Measurements from ENCODE around the gene USP1. TPM values are rescaled to one million over a fixed set of nuclear protein-coding genes. Genes with fewer than 3 reads are reported as not detected.

Gene USP1
- total and polyA plus RNA-seq, 10 of the 15 experiments (the other 5 are each of a cell fraction or from before 2014, with no cell fraction given) = 25.6 to 77.9 (median 48.1) TPM

DNA sequence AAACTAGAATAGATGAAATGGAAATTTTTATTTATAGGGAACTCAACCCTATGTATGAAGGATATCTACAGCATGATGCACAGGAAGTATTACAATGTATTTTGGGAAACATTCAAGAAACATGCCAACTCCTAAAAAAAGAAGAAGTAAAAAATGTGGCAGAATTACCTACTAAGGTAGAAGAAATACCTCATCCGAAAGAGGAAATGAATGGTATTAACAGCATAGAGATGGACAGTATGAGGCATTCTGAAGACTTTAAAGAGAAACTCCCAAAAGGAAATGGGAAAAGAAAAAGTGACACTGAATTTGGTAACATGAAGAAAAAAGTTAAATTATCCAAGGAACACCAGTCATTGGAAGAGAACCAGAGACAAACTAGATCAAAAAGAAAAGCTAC, 7.9 kb downstream of the USP1 start:
- Histone ChIP-seq H3K9ac (ENCODE audit: control insufficient read depth, insufficient read depth, low read length) (no peak overlapping the region), H2AFZ (ENCODE audit: control insufficient read depth, low read depth, low read length) (no peak overlapping the region), H3K27ac (ENCODE audit: control insufficient read depth, insufficient read depth) (no peak overlapping the region), H3K4me2 (ENCODE audit: control insufficient read depth, insufficient read depth) (no peak overlapping the region), H3K4me1 (ENCODE audit: control insufficient read depth, insufficient read depth, low read length) (peaks cover 8% of the 10 kb centered on the region), H3K27me3 (replicated peaks in 1 of 2; ENCODE audit: control insufficient read depth in 2 of 2, insufficient read depth in 2 of 2, low read length in 1 of 2) (no peaks in the 10 kb centered on the region), H3K9me3 (replicated peaks; ENCODE audit: control insufficient read depth, insufficient read depth, low read length) (no peaks in the 10 kb centered on the region), H3K79me2 (ENCODE audit: control insufficient read depth, insufficient read depth, low read length) (peaks cover 57% of the 10 kb centered on the region), H4K20me1 (ENCODE audit: control insufficient read depth, insufficient read depth) (no peaks in the 10 kb centered on the region), H3K4me3 (no peak overlapping the region), H3K36me3 (ENCODE audit: control insufficient read depth in 2 of 2, insufficient read depth in 2 of 2, low read length in 1 of 2) (peaks cover 2 to 29% of the 10 kb centered on the region in 2 experiments; a peak in 3 of 4 replicates)
- BruUV-seq (replicated peaks) = no TSS peak
- ATAC-seq (no peak), FAIRE-seq (no peak), DNase-seq (ENCODE audit: low read depth, low spot score) (no peak)
- ChIA-PET SMC1A (ENCODE audit: uncharacterized antibody, unreplicated experiment) (no interaction called here), RAD21 (ENCODE audit: unreplicated experiment) (no interaction called here), CTCF (no interaction called here), POLR2A (no interaction called here)
- in situ Hi-C loops (cut with MboI) (no loop called here), intact Hi-C loops (cut with micrococcal nuclease; ENCODE audit: unreplicated experiment) (no loop called here)
- no peak for TF ChIP-seq TCF7 (IDR thresholded peaks at IDR 0.05; ENCODE audit: borderline replicate concordance)
- TF ChIP-seq, protein P1, sequence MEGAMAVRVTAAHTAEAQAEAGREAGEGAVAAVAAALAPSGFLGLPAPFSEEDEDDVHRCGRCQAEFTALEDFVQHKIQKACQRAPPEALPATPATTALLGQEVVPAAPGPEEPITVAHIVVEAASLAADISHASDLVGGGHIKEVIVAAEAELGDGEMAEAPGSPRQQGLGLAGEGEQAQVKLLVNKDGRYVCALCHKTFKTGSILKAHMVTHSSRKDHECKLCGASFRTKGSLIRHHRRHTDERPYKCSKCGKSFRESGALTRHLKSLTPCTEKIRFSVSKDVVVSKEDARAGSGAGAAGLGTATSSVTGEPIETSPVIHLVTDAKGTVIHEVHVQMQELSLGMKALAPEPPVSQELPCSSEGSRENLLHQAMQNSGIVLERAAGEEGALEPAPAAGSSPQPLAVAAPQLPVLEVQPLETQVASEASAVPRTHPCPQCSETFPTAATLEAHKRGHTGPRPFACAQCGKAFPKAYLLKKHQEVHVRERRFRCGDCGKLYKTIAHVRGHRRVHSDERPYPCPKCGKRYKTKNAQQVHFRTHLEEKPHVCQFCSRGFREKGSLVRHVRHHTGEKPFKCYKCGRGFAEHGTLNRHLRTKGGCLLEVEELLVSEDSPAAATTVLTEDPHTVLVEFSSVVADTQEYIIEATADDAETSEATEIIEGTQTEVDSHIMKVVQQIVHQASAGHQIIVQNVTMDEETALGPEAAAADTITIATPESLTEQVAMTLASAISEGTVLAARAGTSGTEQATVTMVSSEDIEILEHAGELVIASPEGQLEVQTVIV (IDR thresholded peaks at IDR 0.05; ENCODE audit: borderline replicate concordance, partially characterized antibody) = no peak
- 88% methylated on average over 1 of the region's 1 CpG for WGBS (ENCODE audit: insufficient coverage, insufficient replicate concordance, low lambda C conversion rate, missing lambda C conversion rate)

DNA sequence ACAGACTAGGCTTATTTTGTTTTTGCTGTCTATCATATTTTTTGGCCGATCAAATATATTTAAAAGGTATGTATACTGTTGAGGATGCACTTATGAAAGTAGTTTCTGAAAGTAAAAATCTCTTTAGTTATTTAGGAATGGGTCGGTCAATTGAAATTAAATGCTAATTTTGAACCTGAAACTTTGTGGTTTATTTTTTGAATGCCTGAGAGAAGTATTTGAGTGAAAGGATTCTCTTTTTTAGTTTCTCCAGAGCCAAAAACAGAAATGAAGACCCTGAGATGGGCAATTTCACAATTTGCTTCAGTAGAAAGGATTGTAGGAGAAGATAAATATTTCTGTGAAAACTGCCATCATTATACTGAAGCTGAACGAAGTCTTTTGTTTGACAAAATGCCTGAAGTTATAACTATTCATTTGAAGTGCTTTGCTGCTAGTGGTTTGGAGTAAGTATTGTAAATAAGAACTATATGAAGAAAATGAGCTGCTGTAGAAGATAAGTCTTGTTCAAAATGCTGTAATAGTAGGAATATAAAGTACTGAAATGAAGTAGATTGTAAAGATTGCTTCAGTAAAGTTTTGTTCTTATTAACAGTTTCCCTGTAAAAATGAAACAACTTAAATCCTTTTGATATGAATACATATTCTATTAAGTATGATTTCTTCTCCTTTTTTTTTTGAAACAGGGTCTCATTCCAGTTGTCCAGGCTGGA, 11.5 kb downstream of the USP1 start:
- no TSS peak for BruUV-seq (replicated peaks)
- H3K9me3 ChIP-seq (replicated peaks; ENCODE audit: control insufficient read depth, insufficient read depth, low read length) = no peaks in the 10 kb centered on the region; the same call in 2 of the 3 replicates
- peaks cover 21% of the 10 kb centered on the region for H3K79me2 ChIP-seq (ENCODE audit: control insufficient read depth, insufficient read depth, low read length)
- FAIRE-seq (no peak), ATAC-seq (no peak; the same call in 2 of the 3 replicates), DNase-seq (ENCODE audit: low read depth, low spot score) (no peak)
- no peaks in the 10 kb centered on the region for H3K27me3 ChIP-seq (replicated peaks in 1 of 2; ENCODE audit: control insufficient read depth in 2 of 2, insufficient read depth in 2 of 2, low read length in 1 of 2)
- H4K20me1 ChIP-seq (ENCODE audit: control insufficient read depth, insufficient read depth) = no peaks in the 10 kb centered on the region
- intact Hi-C loops (cut with micrococcal nuclease; ENCODE audit: unreplicated experiment) = no loop called here
- peaks cover 4 to 33% of the 10 kb centered on the region in 2 experiments; a peak in 3 of 4 replicates for H3K36me3 ChIP-seq (ENCODE audit: control insufficient read depth in 2 of 2, insufficient read depth in 2 of 2, low read length in 1 of 2)
- ChIA-PET POLR2A (interaction anchor here (0.9 kb wide), 1 partner anchor 13 kb away, joined by 3 read pairs; no protein-coding TSS in a partner anchor), SMC1A (ENCODE audit: uncharacterized antibody, unreplicated experiment) (interaction anchor here (1.2 to 3.5 kb wide), 3 partner anchors 8 to 297 kb away, joined by 3 to 20 read pairs (median 3); no protein-coding TSS in a partner anchor), RAD21 (ENCODE audit: unreplicated experiment) (no interaction called here), CTCF (interaction anchor here (1.3 kb wide), 1 partner anchor 10 kb away, joined by 5 read pairs; no protein-coding TSS in a partner anchor)
- no peak overlapping the region for H3K4me3 ChIP-seq
- no peak overlapping the region for H3K9ac ChIP-seq (ENCODE audit: control insufficient read depth, insufficient read depth, low read length)
- in situ Hi-C loops (cut with MboI) = no loop called here
- H2AFZ ChIP-seq (ENCODE audit: control insufficient read depth, low read depth, low read length) = no peak overlapping the region
- WGBS (ENCODE audit: insufficient coverage, insufficient replicate concordance, low lambda C conversion rate, missing lambda C conversion rate) = 32% methylated on average over 3 of the region's 3 CpGs
- no peak overlapping the region for H3K27ac ChIP-seq (ENCODE audit: control insufficient read depth, insufficient read depth)
- no peak overlapping the region for H3K4me2 ChIP-seq (ENCODE audit: control insufficient read depth, insufficient read depth)
- peaks cover 8% of the 10 kb centered on the region for H3K4me1 ChIP-seq (ENCODE audit: control insufficient read depth, insufficient read depth, low read length)
- peak; percentile 79 for TF ChIP-seq RUNX3 (IDR thresholded peaks at IDR 0.05; ENCODE audit: low read length)
- no peak for TF ChIP-seq CBFB (IDR thresholded peaks at IDR 0.05; ENCODE audit: low read depth)
- no peak for TF ChIP-seq SMAD1 (IDR thresholded peaks at IDR 0.05; ENCODE audit: low read depth, partially characterized antibody)
- TF ChIP-seq, protein P2, sequence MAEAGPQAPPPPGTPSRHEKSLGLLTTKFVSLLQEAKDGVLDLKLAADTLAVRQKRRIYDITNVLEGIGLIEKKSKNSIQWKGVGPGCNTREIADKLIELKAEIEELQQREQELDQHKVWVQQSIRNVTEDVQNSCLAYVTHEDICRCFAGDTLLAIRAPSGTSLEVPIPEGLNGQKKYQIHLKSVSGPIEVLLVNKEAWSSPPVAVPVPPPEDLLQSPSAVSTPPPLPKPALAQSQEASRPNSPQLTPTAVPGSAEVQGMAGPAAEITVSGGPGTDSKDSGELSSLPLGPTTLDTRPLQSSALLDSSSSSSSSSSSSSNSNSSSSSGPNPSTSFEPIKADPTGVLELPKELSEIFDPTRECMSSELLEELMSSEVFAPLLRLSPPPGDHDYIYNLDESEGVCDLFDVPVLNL (IDR thresholded peaks at IDR 0.05; ENCODE audit: low read depth, low read length) = no peak
- TF ChIP-seq, protein P3, sequence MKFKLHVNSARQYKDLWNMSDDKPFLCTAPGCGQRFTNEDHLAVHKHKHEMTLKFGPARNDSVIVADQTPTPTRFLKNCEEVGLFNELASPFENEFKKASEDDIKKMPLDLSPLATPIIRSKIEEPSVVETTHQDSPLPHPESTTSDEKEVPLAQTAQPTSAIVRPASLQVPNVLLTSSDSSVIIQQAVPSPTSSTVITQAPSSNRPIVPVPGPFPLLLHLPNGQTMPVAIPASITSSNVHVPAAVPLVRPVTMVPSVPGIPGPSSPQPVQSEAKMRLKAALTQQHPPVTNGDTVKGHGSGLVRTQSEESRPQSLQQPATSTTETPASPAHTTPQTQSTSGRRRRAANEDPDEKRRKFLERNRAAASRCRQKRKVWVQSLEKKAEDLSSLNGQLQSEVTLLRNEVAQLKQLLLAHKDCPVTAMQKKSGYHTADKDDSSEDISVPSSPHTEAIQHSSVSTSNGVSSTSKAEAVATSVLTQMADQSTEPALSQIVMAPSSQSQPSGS (IDR thresholded peaks at IDR 0.05; ENCODE audit: low read length) = peak; percentile 23; the same call in 1 of the 2 replicates
- TF ChIP-seq JUNB (IDR thresholded peaks at IDR 0.05) = peak; percentile 56
- TF ChIP-seq BCL11A (IDR thresholded peaks at IDR 0.05; ENCODE audit: low read depth, low read length) = no peak
- no peak for TF ChIP-seq SMAD5 (IDR thresholded peaks at IDR 0.05; ENCODE audit: low read depth)
- TF ChIP-seq MEF2A (IDR thresholded peaks at IDR 0.05; ENCODE audit: insufficient read depth, low read depth, low read length) = peak; percentile 74; the same call in 1 of the 2 replicates
- peak; percentile 64 for TF ChIP-seq NFIC (IDR thresholded peaks at IDR 0.05; ENCODE audit: low read depth, low read length)
